Measurements from ENCODE around the gene GOLIM4.

Gene GOLIM4

GRCh38 chr3:168100777-168101492 lies 5.2 kb upstream of the GOLIM4 start:
- in situ Hi-C loops (cut with HindIII; ENCODE audit: low sequenced_read_pairs), result no loop called here

GRCh38 chr3:168097381-168097780 lies 1.7 kb upstream of the GOLIM4 start:
- in situ Hi-C loops (cut with HindIII; ENCODE audit: low sequenced_read_pairs), result no loop called here

GRCh38 chr3:168096210-168096652 lies 507 bp upstream of the GOLIM4 start:
- in situ Hi-C loops (cut with HindIII; ENCODE audit: low sequenced_read_pairs), result no loop called here

- in situ Hi-C loops (cut with HindIII; ENCODE audit: low sequenced_read_pairs), result no loop called here
These were observed 680 bp downstream of the GOLIM4 start for GRCh38 chr3:168094877-168095610.

GRCh38 chr3:168094580-168094876 lies 1.2 kb downstream of the GOLIM4 start:
- in situ Hi-C loops (cut with HindIII; ENCODE audit: low sequenced_read_pairs), result no loop called here

GRCh38 chr3:168093790-168094189 lies 1.9 kb downstream of the GOLIM4 start:
- in situ Hi-C loops (cut with HindIII; ENCODE audit: low sequenced_read_pairs), result no loop called here

GRCh38 chr3:168093229-168093628 lies 2.5 kb downstream of the GOLIM4 start:
- in situ Hi-C loops (cut with HindIII; ENCODE audit: low sequenced_read_pairs), result no loop called here

- in situ Hi-C loops (cut with HindIII; ENCODE audit: low sequenced_read_pairs), result no loop called here
These were observed 3.8 kb downstream of the GOLIM4 start for GRCh38 chr3:168091941-168092340.

- in situ Hi-C loops (cut with HindIII; ENCODE audit: low sequenced_read_pairs), result no loop called here
These were observed 4.3 kb downstream of the GOLIM4 start for GRCh38 chr3:168091302-168091858.

GRCh38 chr3:168090306-168091085 lies 5.2 kb downstream of the GOLIM4 start:
- in situ Hi-C loops (cut with HindIII; ENCODE audit: low sequenced_read_pairs), result no loop called here

- in situ Hi-C loops (cut with HindIII; ENCODE audit: low sequenced_read_pairs), result no loop called here
These were observed 6.4 kb downstream of the GOLIM4 start for GRCh38 chr3:168089179-168089771.

GRCh38 chr3:168088106-168088720 lies 7.5 kb downstream of the GOLIM4 start:
- in situ Hi-C loops (cut with HindIII; ENCODE audit: low sequenced_read_pairs), result no loop called here

GRCh38 chr3:168087539-168087938 lies 8.2 kb downstream of the GOLIM4 start:
- in situ Hi-C loops (cut with HindIII; ENCODE audit: low sequenced_read_pairs), result no loop called here

- in situ Hi-C loops (cut with HindIII; ENCODE audit: low sequenced_read_pairs), result no loop called here
These were observed 9.0 kb downstream of the GOLIM4 start for GRCh38 chr3:168086541-168087260.

GRCh38 chr3:168085491-168086119 lies 10.1 kb downstream of the GOLIM4 start:
- in situ Hi-C loops (cut with HindIII; ENCODE audit: low sequenced_read_pairs), result no loop called here

- in situ Hi-C loops (cut with HindIII; ENCODE audit: low sequenced_read_pairs), result no loop called here
These were observed 11.8 kb downstream of the GOLIM4 start for GRCh38 chr3:168083906-168084305.

- in situ Hi-C loops (cut with HindIII; ENCODE audit: low sequenced_read_pairs), result no loop called here
These were observed 13.9 kb downstream of the GOLIM4 start for GRCh38 chr3:168081856-168082255.

GRCh38 chr3:168081171-168081771 lies 14.5 kb downstream of the GOLIM4 start:
- in situ Hi-C loops (cut with HindIII; ENCODE audit: low sequenced_read_pairs), result no loop called here

GRCh38 chr3:168080499-168081170 lies 15.1 kb downstream of the GOLIM4 start:
- in situ Hi-C loops (cut with HindIII; ENCODE audit: low sequenced_read_pairs), result no loop called here
